Measurements from ENCODE around the gene DDRGK1.
A peak's percentile ranks its signal among the peaks of the same experiment; 100 is the strongest.

Gene DDRGK1

DNA sequence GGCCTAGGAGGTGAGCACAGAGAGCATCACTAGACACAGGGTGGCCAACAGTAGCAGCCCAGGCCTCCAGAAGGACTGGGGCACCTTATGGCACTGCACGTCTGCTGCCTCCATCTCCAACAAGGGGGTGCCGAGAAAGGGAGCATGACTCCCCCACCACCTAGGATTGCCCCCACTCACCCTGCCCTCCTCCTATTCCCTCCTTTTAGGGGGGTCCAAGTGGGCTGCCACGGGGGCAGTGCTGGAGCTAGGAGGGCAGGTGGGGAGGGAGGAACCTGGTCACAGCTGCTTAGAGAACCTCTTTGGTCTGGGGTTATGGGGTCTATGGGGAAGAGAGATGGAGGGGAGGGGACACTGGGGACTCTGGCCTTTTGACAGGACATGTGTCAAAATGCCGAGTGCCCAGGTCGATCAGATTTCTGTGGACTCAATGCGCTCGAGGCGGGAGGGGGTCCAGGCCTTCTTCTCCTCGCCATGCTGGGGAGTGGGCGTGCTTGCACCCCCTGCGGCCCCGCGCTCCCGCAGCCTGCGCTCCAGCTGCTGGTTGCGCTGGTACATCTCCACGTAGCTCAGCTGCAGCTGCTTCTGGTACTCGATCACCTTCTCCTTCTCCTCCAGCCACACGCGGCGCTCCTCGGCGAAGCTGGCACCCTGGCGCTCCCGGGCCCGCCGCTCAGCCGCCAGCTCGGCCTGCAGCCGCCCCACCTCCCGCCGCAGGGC is 40.3 kb downstream of the DDRGK1 start:
- TF ChIP-seq CTCF (IDR thresholded peaks at IDR 0.05; ENCODE audit: extremely low read depth, missing control alignments): no peak
- DNase-seq (ENCODE audit: low spot score): peak; percentile 23

- TF ChIP-seq CTCF (IDR thresholded peaks at IDR 0.05; ENCODE audit: extremely low read depth, missing control alignments): no peak
- DNase-seq (ENCODE audit: low spot score): peak; percentile 18
Measured at GRCh38 chr20:3163099-3164042, 41.1 kb downstream of the DDRGK1 start.

DNA sequence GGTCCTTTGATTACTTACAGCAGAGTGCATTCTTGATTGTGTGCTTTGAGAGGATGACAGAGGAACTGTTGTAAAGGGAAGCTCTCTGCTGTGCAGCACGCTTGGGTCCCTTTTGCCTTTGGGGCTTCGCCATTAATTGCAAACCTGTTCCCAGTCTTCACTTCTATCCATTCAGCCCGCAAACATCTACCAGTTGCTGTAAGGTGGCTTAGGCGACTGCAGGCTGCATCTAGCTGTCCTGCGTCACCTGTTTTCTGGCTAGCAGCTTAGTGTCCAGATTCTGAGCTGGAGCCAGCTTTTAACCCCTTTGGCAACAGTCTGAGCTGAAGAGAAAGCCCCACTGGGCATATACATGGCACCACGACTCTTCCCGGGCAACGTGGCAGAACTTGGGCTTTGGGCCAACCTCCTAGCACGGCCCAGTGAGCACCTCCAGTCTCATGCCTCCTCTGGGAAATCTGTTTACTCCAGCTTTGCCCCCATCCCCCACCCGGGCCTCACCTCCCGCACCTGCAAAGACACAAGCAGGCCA is 42.3 kb downstream of the DDRGK1 start:
- no peak for TF ChIP-seq CTCF (IDR thresholded peaks at IDR 0.05; ENCODE audit: extremely low read depth, missing control alignments)
- DNase-seq (ENCODE audit: low spot score): no peak

- TF ChIP-seq CTCF (IDR thresholded peaks at IDR 0.05; ENCODE audit: extremely low read depth, missing control alignments): no peak
- DNase-seq (ENCODE audit: low spot score): peak; percentile 20
Measured at GRCh38 chr20:3161316-3162079, 43.0 kb downstream of the DDRGK1 start.

DNA sequence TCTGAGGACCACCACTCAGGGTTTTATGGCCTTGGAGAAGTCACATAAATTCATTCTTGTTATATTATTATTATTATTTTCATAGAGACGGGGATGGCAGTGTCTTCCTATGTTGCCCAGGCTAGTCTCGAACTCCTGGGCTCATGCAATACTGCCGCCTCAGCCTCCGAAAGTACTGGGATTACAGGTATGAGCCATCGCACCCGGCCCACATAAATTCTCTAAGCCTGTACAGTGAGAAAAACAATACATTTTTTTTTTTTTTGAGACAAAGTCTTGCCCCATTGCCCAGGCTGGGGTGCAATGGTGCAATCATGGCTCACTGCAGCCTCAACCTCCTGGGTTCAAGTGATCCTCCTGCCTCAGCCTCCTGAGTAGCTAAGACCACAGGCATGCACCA is 44.1 kb downstream of the DDRGK1 start:
- DNase-seq (ENCODE audit: low spot score): no peak
- TF ChIP-seq CTCF (IDR thresholded peaks at IDR 0.05; ENCODE audit: extremely low read depth, missing control alignments): no peak

- DNase-seq (ENCODE audit: low spot score): no peak
- TF ChIP-seq CTCF (IDR thresholded peaks at IDR 0.05; ENCODE audit: extremely low read depth, missing control alignments): no peak
Measured at GRCh38 chr20:3158968-3159431, 45.5 kb downstream of the DDRGK1 start.
